SK-N-SH treated with all-trans-retinoic acid at 6 μM for 48 hours (cell line): ENCODE results near the gene KLK3.

ENCODE experiments used
- ATAC-seq: fragments of 200-7000 bp; cut with Tn5 transposase; 3 replicates; pipeline ENCODE4 v1.9.1; 2020; ENCODE audit warnings: mild to moderate bottlenecking, moderate library complexity
- ARNTL ChIP-seq: fragments of 450-650 bp; formaldehyde crosslinking; IDR thresholded peaks from 2 replicates; pipeline ENCODE4 v1.5.0; 2020; ENCODE audit warnings: low read depth, mild to moderate bottlenecking, moderate library complexity, borderline replicate concordance
- BACH2 ChIP-seq: fragments of 250-450 bp; sonication (Bioruptor Pico); IDR thresholded peaks from 2 replicates; pipeline ENCODE4 v1.9.0; 2021; ENCODE audit warnings: mild to moderate bottlenecking, borderline replicate concordance
- CSDC2 ChIP-seq: fragments of 250-450 bp; sonication (Bioruptor Pico); IDR thresholded peaks from 2 replicates; pipeline ENCODE4 v1.5.0; 2020; ENCODE audit warnings: mild to moderate bottlenecking, moderate library complexity
- ISL1 ChIP-seq: fragments of 250-450 bp; sonication (Bioruptor Pico); IDR thresholded peaks from 2 replicates; pipeline ENCODE4 v2.1.2; 2022; ENCODE audit warnings: mild to moderate bottlenecking, moderate library complexity
- OSR1 ChIP-seq: fragments of 250-450 bp; sonication (Bioruptor Pico); IDR thresholded peaks from 2 replicates; pipeline ENCODE4 v1.8.0; 2022; ENCODE audit warnings: moderate library complexity, mild to moderate bottlenecking, inconsistent platforms
- PPARA ChIP-seq: fragments of 250-450 bp; sonication (Bioruptor Pico); IDR thresholded peaks from 2 replicates; pipeline ENCODE4 v1.5.0; 2020; ENCODE audit warnings: mild to moderate bottlenecking, borderline replicate concordance
- RARB ChIP-seq: fragments of 250-450 bp; sonication (Bioruptor Pico); IDR thresholded peaks from 2 replicates; pipeline ENCODE4 v1.8.0; 2021; ENCODE audit warnings: mild to moderate bottlenecking, moderate library complexity
- SNAI2 ChIP-seq: fragments of 250-450 bp; sonication (Bioruptor Pico); IDR thresholded peaks from 2 replicates; pipeline ENCODE4 v1.5.0; 2020; ENCODE audit warnings: mild to moderate bottlenecking, moderate library complexity
- TCF4 ChIP-seq: fragments of 250-450 bp; sonication (Bioruptor Pico); IDR thresholded peaks from 2 replicates; pipeline ENCODE4 v1.8.0; 2021; ENCODE audit warnings: mild to moderate bottlenecking, moderate library complexity, borderline replicate concordance
- ZC3H10 ChIP-seq: fragments of 250-450 bp; sonication (Bioruptor Pico); IDR thresholded peaks from 2 replicates; pipeline ENCODE4 v1.5.1; 2021; ENCODE audit warnings: mild to moderate bottlenecking, moderate library complexity
- ZFP3 ChIP-seq: fragments of 250-450 bp; sonication (Bioruptor Pico); IDR thresholded peaks from 2 replicates; pipeline ENCODE4 v1.5.0; 2020; ENCODE audit warnings: mild to moderate bottlenecking, moderate library complexity
- ZFP30 ChIP-seq: fragments of 450-650 bp; formaldehyde crosslinking; IDR thresholded peaks from 2 replicates; pipeline ENCODE4 v1.5.0; 2022; ENCODE audit warnings: mild to moderate bottlenecking, moderate library complexity
- ZNF565 ChIP-seq: fragments of 450-650 bp; formaldehyde crosslinking; conservative IDR thresholded peaks from 2 replicates; pipeline ENCODE4 v1.5.0; 2020; ENCODE audit warnings: low read depth, mild to moderate bottlenecking, moderate library complexity
- ZNF8 ChIP-seq: fragments of 450-650 bp; formaldehyde crosslinking; IDR thresholded peaks from 2 replicates; pipeline ENCODE4 v1.5.0; 2020; ENCODE audit warnings: mild to moderate bottlenecking, moderate library complexity
- TF ChIP-seq, protein P1 (sequence below): fragments of 250-450 bp; sonication (Bioruptor Pico); IDR thresholded peaks from 2 replicates; pipeline ENCODE4 v1.5.1; 2021; ENCODE audit warnings: mild to moderate bottlenecking, moderate library complexity
- TF ChIP-seq, protein P2 (sequence below): fragments of 250-450 bp; sonication (Bioruptor Pico); IDR thresholded peaks from 2 replicates; pipeline ENCODE4 v1.5.1; 2020; ENCODE audit warnings: low read depth, mild to moderate bottlenecking, moderate library complexity
- TF ChIP-seq, protein P3 (sequence below): fragments of 250-450 bp; sonication (Bioruptor Pico); IDR thresholded peaks from 2 replicates; pipeline ENCODE4 v1.8.0; 2020; ENCODE audit warnings: mild to moderate bottlenecking, moderate library complexity, borderline replicate concordance
- TF ChIP-seq, protein P4 (sequence below): fragments of 250-450 bp; sonication (Bioruptor Pico); IDR thresholded peaks from 2 replicates; pipeline ENCODE4 v1.8.0; 2021; ENCODE audit warnings: low read depth, mild to moderate bottlenecking, moderate library complexity, borderline replicate concordance
- TF ChIP-seq, protein P5 (sequence below): fragments of 250-450 bp; sonication (Bioruptor Pico); IDR thresholded peaks from 2 replicates; pipeline ENCODE4 v1.5.0; 2020; ENCODE audit warnings: mild to moderate bottlenecking, moderate library complexity

The KLK3 gene

DNA sequence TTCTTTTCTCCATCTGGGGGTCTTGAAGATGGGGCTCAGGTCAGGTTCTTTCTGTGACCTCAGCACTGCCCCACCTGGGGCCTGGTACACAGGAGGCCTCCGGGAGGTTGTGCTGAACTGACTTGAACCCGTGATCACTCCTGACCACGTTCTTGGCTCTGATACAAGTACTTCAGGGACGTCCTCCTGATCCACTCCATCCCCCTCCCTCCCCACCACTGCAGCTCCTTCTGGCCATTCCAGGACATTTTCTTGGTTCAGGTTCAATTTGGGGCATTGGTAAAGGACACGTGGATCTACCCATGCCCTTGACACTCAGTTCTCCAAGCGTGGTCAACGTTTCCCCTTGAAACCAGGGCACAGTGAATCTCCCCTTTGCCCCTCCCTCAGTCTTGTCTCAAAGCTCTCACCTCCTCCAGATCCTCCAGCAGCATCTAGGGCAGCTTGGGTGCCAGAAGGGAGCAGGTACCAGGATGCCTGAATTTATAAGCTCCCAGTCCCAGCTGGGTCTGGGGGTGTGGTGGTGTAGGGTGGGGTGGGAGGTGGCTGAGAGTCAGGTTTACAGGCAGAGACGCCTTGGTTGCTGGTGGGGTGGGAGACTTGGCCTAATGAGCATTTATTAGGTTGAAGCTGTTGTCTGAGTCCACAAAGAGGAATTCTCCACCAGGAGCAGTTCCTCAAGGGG, 21.5 kb upstream of the KLK3 start, which contains the start of gene KLK15:
KLK15 (minus strand) TSS at position 458 of the 685 bp plus-strand sequence. CDS start 2,082 bp downstream, outside the sequence.
- TF ChIP-seq OSR1 (CRISPR knock-in tag) (no peak), ZNF8 (CRISPR knock-in tag) (no peak), ZFP3 (CRISPR knock-in tag) (no peak), ZC3H10 (CRISPR knock-in tag) (no peak), ZNF565 (CRISPR knock-in tag) (no peak), CSDC2 (CRISPR knock-in tag) (no peak), BACH2 (CRISPR knock-in tag) (no peak), ARNTL (CRISPR knock-in tag) (no peak), TCF4 (no peak), SNAI2 (no peak), RARB (no peak), ZFP30 (CRISPR knock-in tag) (no peak)
- TF ChIP-seq, protein P1, sequence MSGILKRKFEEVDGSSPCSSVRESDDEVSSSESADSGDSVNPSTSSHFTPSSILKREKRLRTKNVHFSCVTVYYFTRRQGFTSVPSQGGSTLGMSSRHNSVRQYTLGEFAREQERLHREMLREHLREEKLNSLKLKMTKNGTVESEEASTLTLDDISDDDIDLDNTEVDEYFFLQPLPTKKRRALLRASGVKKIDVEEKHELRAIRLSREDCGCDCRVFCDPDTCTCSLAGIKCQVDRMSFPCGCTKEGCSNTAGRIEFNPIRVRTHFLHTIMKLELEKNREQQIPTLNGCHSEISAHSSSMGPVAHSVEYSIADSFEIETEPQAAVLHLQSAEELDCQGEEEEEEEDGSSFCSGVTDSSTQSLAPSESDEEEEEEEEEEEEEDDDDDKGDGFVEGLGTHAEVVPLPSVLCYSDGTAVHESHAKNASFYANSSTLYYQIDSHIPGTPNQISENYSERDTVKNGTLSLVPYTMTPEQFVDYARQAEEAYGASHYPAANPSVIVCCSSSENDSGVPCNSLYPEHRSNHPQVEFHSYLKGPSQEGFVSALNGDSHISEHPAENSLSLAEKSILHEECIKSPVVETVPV (CRISPR knock-in tag) = no peak
- TF ChIP-seq, protein P2, sequence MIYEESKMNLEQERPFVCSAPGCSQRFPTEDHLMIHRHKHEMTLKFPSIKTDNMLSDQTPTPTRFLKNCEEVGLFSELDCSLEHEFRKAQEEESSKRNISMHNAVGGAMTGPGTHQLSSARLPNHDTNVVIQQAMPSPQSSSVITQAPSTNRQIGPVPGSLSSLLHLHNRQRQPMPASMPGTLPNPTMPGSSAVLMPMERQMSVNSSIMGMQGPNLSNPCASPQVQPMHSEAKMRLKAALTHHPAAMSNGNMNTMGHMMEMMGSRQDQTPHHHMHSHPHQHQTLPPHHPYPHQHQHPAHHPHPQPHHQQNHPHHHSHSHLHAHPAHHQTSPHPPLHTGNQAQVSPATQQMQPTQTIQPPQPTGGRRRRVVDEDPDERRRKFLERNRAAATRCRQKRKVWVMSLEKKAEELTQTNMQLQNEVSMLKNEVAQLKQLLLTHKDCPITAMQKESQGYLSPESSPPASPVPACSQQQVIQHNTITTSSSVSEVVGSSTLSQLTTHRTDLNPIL (CRISPR knock-in tag) = no peak
- TF ChIP-seq, protein P3, sequence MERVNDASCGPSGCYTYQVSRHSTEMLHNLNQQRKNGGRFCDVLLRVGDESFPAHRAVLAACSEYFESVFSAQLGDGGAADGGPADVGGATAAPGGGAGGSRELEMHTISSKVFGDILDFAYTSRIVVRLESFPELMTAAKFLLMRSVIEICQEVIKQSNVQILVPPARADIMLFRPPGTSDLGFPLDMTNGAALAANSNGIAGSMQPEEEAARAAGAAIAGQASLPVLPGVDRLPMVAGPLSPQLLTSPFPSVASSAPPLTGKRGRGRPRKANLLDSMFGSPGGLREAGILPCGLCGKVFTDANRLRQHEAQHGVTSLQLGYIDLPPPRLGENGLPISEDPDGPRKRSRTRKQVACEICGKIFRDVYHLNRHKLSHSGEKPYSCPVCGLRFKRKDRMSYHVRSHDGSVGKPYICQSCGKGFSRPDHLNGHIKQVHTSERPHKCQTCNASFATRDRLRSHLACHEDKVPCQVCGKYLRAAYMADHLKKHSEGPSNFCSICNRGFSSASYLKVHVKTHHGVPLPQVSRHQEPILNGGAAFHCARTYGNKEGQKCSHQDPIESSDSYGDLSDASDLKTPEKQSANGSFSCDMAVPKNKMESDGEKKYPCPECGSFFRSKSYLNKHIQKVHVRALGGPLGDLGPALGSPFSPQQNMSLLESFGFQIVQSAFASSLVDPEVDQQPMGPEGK = no peak
- TF ChIP-seq, protein P4, sequence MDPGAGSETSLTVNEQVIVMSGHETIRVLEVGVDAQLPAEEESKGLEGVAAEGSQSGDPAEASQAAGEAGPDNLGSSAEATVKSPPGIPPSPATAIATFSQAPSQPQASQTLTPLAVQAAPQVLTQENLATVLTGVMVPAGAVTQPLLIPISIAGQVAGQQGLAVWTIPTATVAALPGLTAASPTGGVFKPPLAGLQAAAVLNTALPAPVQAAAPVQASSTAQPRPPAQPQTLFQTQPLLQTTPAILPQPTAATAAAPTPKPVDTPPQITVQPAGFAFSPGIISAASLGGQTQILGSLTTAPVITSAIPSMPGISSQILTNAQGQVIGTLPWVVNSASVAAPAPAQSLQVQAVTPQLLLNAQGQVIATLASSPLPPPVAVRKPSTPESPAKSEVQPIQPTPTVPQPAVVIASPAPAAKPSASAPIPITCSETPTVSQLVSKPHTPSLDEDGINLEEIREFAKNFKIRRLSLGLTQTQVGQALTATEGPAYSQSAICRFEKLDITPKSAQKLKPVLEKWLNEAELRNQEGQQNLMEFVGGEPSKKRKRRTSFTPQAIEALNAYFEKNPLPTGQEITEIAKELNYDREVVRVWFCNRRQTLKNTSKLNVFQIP = no peak
- TF ChIP-seq, protein P5, sequence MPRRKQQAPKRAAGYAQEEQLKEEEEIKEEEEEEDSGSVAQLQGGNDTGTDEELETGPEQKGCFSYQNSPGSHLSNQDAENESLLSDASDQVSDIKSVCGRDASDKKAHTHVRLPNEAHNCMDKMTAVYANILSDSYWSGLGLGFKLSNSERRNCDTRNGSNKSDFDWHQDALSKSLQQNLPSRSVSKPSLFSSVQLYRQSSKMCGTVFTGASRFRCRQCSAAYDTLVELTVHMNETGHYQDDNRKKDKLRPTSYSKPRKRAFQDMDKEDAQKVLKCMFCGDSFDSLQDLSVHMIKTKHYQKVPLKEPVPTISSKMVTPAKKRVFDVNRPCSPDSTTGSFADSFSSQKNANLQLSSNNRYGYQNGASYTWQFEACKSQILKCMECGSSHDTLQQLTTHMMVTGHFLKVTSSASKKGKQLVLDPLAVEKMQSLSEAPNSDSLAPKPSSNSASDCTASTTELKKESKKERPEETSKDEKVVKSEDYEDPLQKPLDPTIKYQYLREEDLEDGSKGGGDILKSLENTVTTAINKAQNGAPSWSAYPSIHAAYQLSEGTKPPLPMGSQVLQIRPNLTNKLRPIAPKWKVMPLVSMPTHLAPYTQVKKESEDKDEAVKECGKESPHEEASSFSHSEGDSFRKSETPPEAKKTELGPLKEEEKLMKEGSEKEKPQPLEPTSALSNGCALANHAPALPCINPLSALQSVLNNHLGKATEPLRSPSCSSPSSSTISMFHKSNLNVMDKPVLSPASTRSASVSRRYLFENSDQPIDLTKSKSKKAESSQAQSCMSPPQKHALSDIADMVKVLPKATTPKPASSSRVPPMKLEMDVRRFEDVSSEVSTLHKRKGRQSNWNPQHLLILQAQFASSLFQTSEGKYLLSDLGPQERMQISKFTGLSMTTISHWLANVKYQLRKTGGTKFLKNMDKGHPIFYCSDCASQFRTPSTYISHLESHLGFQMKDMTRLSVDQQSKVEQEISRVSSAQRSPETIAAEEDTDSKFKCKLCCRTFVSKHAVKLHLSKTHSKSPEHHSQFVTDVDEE (CRISPR knock-in tag) = no peak
- TF ChIP-seq, all 23 proteins: peak for 0
- ATAC-seq = no peak

DNA sequence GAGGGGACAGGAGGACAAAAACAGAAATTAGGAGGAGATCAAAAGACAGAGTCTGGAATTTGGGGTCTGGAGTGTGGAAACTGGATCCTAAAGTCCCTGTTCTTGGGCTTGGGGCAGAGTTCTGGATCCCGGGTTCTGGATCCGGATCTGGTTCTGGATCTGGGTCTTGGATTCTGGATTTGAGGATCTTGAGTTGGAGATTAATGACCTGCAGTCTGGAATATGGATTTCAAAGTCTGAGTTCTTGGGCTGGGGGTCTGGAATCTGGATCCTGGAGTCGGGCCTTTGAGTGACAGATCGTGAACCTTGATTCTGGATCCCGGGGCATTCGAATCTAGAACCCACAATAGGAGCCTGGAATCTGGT, 20.9 kb upstream of the KLK3 start:
- ATAC-seq = no peak
- TF ChIP-seq, protein P3 = no peak
- TF ChIP-seq PPARA (CRISPR knock-in tag) (no peak), ZNF565 (CRISPR knock-in tag) (no peak), ARNTL (CRISPR knock-in tag) (no peak), ISL1 (CRISPR knock-in tag) (no peak), ZC3H10 (CRISPR knock-in tag) (no peak)
- TF ChIP-seq, protein P4 = no peak
- TF ChIP-seq, all 23 proteins: peak for 0
